ENCODE results near the gene C5orf47.

- TF ChIP-seq GATA2 (IDR thresholded peaks at IDR 0.05; ENCODE audit: low read depth, low read length) (no peak), GATA3 (IDR thresholded peaks at IDR 0.05; ENCODE audit: low read depth, low read length) (no peak)
Observed at GRCh38 chr5:173972925-173973615, 15.9 kb upstream of the C5orf47 start.
